ENCODE results near the gene CCDC127.

CCDC127 gene

DNA sequence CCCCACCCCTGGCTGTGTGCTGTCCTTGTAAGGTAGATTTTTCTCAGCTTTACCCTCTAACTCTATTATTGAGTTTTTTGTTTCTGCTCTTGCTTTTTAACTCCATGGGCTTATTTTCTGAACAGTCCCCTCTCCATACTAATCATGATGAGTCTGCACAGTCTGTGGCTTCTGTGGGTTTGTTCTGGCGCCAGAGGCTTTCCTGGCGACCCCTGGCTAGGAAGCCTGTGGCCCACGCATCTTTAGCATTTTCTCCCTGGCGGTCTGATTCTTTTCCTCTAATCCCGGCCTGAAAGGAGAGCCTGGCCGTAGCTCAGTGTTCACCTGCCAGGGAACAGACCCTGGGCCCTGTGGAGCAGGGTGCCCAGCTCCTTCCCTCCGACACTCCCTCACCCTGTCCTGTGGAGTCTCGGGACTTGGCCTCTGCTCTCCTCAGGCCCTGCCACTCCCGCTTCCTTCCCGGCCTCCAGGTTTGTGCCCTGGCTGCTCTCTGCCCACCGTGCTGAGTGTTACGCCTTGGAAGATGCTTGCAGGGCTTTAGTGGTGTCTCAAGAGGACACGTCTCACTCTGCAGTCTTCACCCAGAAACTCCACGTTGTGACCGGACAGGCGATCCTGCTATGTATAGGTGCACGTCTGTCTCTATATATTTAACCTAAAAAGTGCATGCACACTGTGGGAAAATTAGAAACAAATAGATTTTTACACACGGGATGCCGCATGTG, 58.3 kb downstream of the CCDC127 start:
- no peaks in the 10 kb centered on the region for H3K36me3 ChIP-seq (ENCODE audit: control insufficient read depth, insufficient read depth, low read length, severe bottlenecking)
- peak; percentile 33 for DNase-seq (ENCODE audit: low read depth)

DNA sequence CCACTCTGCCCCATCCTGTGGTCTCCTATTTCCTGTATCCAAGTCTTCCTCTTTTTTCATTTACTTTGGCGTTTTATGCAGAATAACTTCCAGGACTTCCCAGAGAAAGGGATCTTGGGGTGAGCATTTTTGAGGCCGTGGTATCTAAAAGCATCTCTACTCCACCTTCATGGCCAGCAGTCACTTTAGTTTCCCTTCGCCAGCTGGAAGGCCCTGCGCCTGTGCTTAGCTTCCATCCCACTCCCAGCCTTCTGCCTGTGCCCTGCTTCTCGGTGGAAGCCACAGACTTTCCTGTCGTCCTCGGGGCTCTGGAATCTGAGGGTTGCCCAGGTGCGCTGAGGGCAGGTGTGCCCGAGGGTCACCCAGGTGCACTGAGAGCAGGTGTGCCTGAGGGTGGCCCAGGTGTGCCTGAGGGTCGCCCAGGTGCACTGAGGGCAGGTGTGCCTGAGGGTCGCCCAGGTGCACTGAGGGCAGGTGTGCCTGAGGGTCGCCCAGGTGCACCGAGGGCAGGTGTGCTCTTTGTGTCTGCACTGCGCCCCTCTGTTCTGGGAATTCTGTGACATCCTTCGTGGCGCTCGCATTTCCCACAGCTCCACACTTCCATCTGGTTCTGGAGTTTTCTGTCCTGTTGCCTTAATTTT, 59.0 kb downstream of the CCDC127 start:
- no peak overlapping the region for H3K9ac ChIP-seq (ENCODE audit: low read length)
- no peaks in the 10 kb centered on the region for H3K9me3 ChIP-seq (ENCODE audit: control insufficient read depth, low read length)
- H3K4me3 ChIP-seq (ENCODE audit: low read length): no peak overlapping the region
- peaks cover 18% of the 10 kb centered on the region for H3K27me3 ChIP-seq (replicated peaks; ENCODE audit: control insufficient read depth, insufficient read depth, low read length)
- H3K4me1 ChIP-seq (ENCODE audit: control insufficient read depth, insufficient read depth, low read length): no peaks in the 10 kb centered on the region
- H3K36me3 ChIP-seq (ENCODE audit: control insufficient read depth, insufficient read depth, low read length, severe bottlenecking): no peaks in the 10 kb centered on the region
- no peak for DNase-seq (ENCODE audit: low read depth)

More for the DNA sequence above, 58.3 kb downstream of the CCDC127 start:
- H3K27me3 ChIP-seq (replicated peaks; ENCODE audit: control insufficient read depth, insufficient read depth, low read length): peaks cover 20% of the 10 kb centered on the region
- no peak overlapping the region for H3K9ac ChIP-seq (ENCODE audit: low read length)
- no peak overlapping the region for H3K4me3 ChIP-seq (ENCODE audit: low read length)
- no peaks in the 10 kb centered on the region for H3K9me3 ChIP-seq (ENCODE audit: control insufficient read depth, low read length)
- H3K4me1 ChIP-seq (ENCODE audit: control insufficient read depth, insufficient read depth, low read length): no peaks in the 10 kb centered on the region

DNA sequence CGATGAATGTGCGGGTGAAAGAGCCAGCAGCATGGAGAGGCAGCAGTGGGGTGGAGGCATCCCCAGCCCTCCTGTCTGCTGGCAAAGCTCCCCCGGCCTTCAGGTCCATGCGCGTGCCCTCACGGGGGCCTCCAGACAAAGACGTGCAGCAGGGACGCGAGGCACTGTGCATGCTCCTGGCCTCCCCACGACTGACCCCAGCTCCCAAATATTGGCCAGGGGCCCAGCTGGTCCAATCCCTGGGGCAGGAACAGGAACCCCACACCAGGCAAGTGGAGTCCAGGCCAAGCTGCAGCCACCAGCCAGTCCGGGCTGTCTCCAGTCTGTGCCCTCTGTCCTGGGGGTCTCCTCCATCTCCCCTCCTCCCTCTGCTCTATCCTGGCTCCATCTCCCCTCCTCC, 60.2 kb downstream of the CCDC127 start:
- Histone ChIP-seq H3K36me3 (ENCODE audit: control insufficient read depth, insufficient read depth, low read length, severe bottlenecking) (no peaks in the 10 kb centered on the region), H3K4me3 (ENCODE audit: low read length) (no peak overlapping the region), H3K9ac (ENCODE audit: low read length) (no peak overlapping the region), H3K9me3 (ENCODE audit: control insufficient read depth, low read length) (no peaks in the 10 kb centered on the region), H3K27me3 (replicated peaks; ENCODE audit: control insufficient read depth, insufficient read depth, low read length) (peaks cover 17% of the 10 kb centered on the region), H3K4me1 (ENCODE audit: control insufficient read depth, insufficient read depth, low read length) (no peaks in the 10 kb centered on the region)
- no peak for DNase-seq (ENCODE audit: low read depth)

DNA sequence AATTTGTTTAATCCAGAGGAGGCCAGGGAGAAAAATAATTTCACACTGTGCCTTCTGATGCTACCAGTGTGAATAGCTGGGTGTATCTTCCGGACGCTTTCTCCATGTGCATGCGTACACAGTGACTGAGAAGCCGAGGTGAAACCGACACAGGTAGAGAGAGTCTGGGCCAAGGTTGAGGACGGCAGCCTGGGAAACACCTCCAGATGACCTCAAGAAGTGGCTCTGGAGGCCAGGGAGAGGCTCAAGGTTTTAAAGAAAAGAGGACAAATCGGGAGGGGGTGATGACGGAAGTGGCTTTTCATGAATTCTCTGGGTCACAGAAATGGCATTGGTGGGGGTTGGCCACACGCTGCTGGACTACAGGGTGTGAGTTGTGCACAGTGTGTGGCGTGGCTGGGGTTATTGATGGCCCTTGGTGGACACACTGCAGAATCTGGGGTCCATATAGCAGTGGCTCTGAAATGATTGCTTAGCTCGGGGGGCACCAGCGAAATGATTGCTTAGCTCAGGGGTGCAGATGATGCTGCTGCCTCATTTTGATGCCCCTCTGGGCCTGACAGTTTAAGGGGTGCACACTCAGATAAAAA, 60.7 kb downstream of the CCDC127 start:
- H3K9ac ChIP-seq (ENCODE audit: low read length): no peak overlapping the region
- H3K4me3 ChIP-seq (ENCODE audit: low read length): no peak overlapping the region
- H3K9me3 ChIP-seq (ENCODE audit: control insufficient read depth, low read length): no peaks in the 10 kb centered on the region
- H3K27me3 ChIP-seq (replicated peaks; ENCODE audit: control insufficient read depth, insufficient read depth, low read length): peaks cover 17% of the 10 kb centered on the region
- H3K4me1 ChIP-seq (ENCODE audit: control insufficient read depth, insufficient read depth, low read length): no peaks in the 10 kb centered on the region
- no peaks in the 10 kb centered on the region for H3K36me3 ChIP-seq (ENCODE audit: control insufficient read depth, insufficient read depth, low read length, severe bottlenecking)
- no peak for DNase-seq (ENCODE audit: low read depth)

- no peak for DNase-seq (ENCODE audit: low read depth)
- no peak overlapping the region for H3K4me3 ChIP-seq (ENCODE audit: low read length)
- H3K9me3 ChIP-seq (ENCODE audit: control insufficient read depth, low read length): no peaks in the 10 kb centered on the region
- H3K27me3 ChIP-seq (replicated peaks; ENCODE audit: control insufficient read depth, insufficient read depth, low read length): peaks cover 17% of the 10 kb centered on the region
- H3K36me3 ChIP-seq (ENCODE audit: control insufficient read depth, insufficient read depth, low read length, severe bottlenecking): no peaks in the 10 kb centered on the region
- no peaks in the 10 kb centered on the region for H3K4me1 ChIP-seq (ENCODE audit: control insufficient read depth, insufficient read depth, low read length)
- H3K9ac ChIP-seq (ENCODE audit: low read length): no peak overlapping the region
Measured at GRCh38 chr5:156411-157072, 61.4 kb downstream of the CCDC127 start.

DNA sequence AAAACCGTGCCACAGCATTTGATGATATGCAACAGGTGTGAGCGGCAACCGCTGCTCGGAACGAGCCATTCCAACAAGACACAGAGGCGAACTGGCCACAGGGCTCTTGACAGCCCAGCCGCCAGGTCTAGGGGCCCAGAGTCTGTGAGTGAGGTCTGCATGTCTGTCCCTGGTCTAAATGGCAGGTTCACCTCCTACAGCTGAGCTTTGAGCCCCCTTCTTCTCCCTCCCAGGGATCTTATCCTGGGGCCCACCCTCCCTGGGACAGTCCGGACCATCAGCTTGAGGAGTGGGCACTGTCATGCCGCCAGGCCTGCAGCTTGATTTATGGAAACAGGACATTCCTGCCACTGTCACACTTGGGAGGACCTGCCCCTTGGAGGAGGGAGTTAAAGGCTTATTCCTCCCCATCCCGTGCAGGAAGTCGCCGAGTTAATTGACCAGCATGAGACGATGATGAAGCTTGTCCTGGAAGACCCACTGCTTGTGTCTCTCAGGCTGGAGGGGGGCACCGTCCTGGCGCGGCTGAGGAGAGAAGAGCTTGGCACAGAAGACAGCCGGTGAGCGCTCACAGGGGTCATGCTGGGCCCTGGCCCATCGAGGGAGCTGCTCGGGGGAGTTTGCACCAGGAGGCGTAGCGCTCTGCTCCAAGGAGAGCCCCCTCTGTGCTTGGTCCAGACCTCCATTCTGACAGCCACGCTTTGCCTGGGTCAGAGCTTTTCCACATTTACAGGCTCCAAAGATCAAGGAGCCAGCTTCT, 62.1 kb downstream of the CCDC127 start:
- Histone ChIP-seq H3K27me3 (replicated peaks; ENCODE audit: control insufficient read depth, insufficient read depth, low read length) (peaks cover 18% of the 10 kb centered on the region), H3K4me3 (ENCODE audit: low read length) (no peak overlapping the region), H3K36me3 (ENCODE audit: control insufficient read depth, insufficient read depth, low read length, severe bottlenecking) (no peaks in the 10 kb centered on the region), H3K4me1 (ENCODE audit: control insufficient read depth, insufficient read depth, low read length) (no peaks in the 10 kb centered on the region), H3K9me3 (ENCODE audit: control insufficient read depth, low read length) (no peaks in the 10 kb centered on the region), H3K9ac (ENCODE audit: low read length) (no peak overlapping the region)
- DNase-seq (ENCODE audit: low read depth): no peak

DNA sequence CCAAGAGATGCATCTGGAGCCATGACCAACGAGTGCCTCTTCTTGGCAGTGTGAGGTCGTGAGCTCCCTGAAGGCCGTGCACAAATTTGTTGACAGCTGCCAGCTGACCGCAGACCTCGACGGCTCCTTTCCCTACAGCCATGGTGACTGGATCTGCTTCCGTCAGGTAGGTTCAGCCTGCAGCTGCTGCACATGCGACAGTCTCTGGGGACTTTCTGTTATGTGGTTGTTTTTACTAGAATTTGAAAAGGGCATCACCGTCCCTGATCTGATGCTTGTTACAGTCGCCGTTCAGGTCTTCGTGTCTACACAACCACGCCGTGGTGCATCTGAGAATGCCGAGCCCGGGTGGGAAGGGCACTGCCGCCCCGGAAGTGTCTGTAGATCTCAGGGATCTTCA, 63.1 kb downstream of the CCDC127 start:
- no peak for DNase-seq (ENCODE audit: low read depth)
- Histone ChIP-seq H3K4me3 (ENCODE audit: low read length) (no peak overlapping the region), H3K4me1 (ENCODE audit: control insufficient read depth, insufficient read depth, low read length) (no peaks in the 10 kb centered on the region), H3K27me3 (replicated peaks; ENCODE audit: control insufficient read depth, insufficient read depth, low read length) (peaks cover 17% of the 10 kb centered on the region), H3K9me3 (ENCODE audit: control insufficient read depth, low read length) (no peaks in the 10 kb centered on the region), H3K36me3 (ENCODE audit: control insufficient read depth, insufficient read depth, low read length, severe bottlenecking) (no peaks in the 10 kb centered on the region), H3K9ac (ENCODE audit: low read length) (no peak overlapping the region)

DNA sequence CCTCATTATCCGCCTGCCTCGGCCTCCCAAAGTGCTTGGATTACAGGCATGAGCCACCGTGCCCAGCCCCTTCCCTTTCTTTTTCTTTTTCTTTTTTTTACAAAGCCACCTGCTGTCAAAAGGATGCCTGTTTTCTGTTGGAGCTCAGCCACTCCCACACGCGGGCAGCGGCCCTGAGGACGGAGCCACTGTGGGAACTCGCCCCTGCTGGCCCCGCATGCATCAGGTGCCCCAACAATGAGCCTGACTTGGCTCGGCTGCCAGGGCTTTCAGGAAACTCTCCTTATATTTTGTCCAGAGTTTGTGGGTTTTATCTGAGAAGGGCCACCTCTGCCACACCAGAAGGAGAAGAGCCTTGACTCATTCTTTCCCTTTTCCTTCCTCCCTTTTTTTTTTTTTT, 63.7 kb downstream of the CCDC127 start:
- H3K9me3 ChIP-seq (ENCODE audit: control insufficient read depth, low read length): no peaks in the 10 kb centered on the region
- DNase-seq (ENCODE audit: low read depth): no peak
- no peak overlapping the region for H3K9ac ChIP-seq (ENCODE audit: low read length)
- no peaks in the 10 kb centered on the region for H3K36me3 ChIP-seq (ENCODE audit: control insufficient read depth, insufficient read depth, low read length, severe bottlenecking)
- H3K4me1 ChIP-seq (ENCODE audit: control insufficient read depth, insufficient read depth, low read length): no peaks in the 10 kb centered on the region
- no peak overlapping the region for H3K4me3 ChIP-seq (ENCODE audit: low read length)
- peaks cover 17% of the 10 kb centered on the region for H3K27me3 ChIP-seq (replicated peaks; ENCODE audit: control insufficient read depth, insufficient read depth, low read length)

DNA sequence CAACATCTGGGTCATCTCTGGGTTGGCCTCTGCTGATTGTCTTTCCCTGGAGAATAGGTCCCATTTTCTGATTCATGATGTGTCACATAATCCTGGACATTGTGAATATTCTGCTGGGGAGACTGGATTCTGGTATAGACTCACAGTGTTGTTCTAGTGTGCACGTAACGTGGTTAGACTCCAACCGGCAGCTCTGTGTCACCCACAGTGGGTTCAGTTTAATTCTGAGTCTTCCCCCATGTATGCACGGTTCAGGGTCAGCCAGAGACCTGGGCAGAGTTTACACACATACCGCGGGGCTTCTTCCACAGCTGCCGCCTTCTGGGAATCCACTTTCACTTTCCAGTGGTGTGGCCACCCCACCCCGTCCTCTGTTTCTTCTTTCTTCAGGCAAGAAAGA, 64.7 kb downstream of the CCDC127 start:
- H3K36me3 ChIP-seq (ENCODE audit: control insufficient read depth, insufficient read depth, low read length, severe bottlenecking): no peaks in the 10 kb centered on the region
- no peak overlapping the region for H3K4me3 ChIP-seq (ENCODE audit: low read length)
- H3K27me3 ChIP-seq (replicated peaks; ENCODE audit: control insufficient read depth, insufficient read depth, low read length): peaks cover 13% of the 10 kb centered on the region
- no peaks in the 10 kb centered on the region for H3K4me1 ChIP-seq (ENCODE audit: control insufficient read depth, insufficient read depth, low read length)
- DNase-seq (ENCODE audit: low read depth): peak; percentile 56
- no peak overlapping the region for H3K9ac ChIP-seq (ENCODE audit: low read length)
- peaks cover 7% of the 10 kb centered on the region for H3K9me3 ChIP-seq (ENCODE audit: control insufficient read depth, low read length)

DNA sequence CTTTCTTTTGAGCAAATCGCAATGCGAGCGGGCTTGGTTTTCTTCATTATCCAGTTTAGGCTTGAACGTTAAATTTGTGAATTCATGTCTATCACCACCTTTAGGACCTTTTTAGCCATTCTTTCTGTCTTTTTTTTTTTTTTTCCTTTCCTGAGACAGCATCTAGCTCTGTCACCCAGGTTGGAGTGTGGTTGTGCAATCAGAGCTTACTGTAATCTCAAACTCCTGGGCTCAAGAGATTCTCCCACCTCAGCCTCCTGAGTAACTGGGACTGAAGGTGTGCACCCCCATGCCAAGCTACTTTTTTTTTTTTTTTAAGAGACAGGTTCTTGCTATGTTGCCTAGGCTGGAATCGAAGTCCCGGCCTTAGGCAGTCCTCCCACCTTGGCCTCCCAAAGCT, 65.9 kb downstream of the CCDC127 start:
- no peaks in the 10 kb centered on the region for H3K4me1 ChIP-seq (ENCODE audit: control insufficient read depth, insufficient read depth, low read length)
- H3K36me3 ChIP-seq (ENCODE audit: control insufficient read depth, insufficient read depth, low read length, severe bottlenecking): no peaks in the 10 kb centered on the region
- no peak overlapping the region for H3K9ac ChIP-seq (ENCODE audit: low read length)
- no peak overlapping the region for H3K4me3 ChIP-seq (ENCODE audit: low read length)
- DNase-seq (ENCODE audit: low read depth): no peak
- peaks cover 19% of the 10 kb centered on the region for H3K9me3 ChIP-seq (ENCODE audit: control insufficient read depth, low read length)
- peaks cover 13% of the 10 kb centered on the region for H3K27me3 ChIP-seq (replicated peaks; ENCODE audit: control insufficient read depth, insufficient read depth, low read length)

DNA sequence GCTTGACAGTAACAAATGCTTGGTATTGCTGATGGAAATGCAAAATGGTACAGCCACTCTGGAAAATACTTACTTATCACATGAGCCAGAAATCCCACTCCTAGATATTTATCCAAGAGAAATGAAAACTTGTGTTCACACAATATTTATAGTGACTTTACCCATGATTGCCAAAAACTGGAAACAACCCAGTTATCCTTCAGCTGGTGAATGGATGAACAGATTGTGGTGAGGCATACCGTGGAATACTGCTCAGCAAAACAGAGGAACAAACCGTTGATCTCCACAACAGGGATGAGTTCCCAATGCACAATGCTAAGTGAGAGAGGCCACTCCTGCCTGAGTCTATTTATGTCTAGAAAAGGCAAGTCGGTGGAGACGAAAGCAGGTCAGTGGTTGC, 67.2 kb downstream of the CCDC127 start:
- no peak for DNase-seq (ENCODE audit: low read depth)
- Histone ChIP-seq H3K4me3 (ENCODE audit: low read length) (no peak overlapping the region), H3K9me3 (ENCODE audit: control insufficient read depth, low read length) (peaks cover 23% of the 10 kb centered on the region), H3K9ac (ENCODE audit: low read length) (no peak overlapping the region), H3K27me3 (replicated peaks; ENCODE audit: control insufficient read depth, insufficient read depth, low read length) (peaks cover 7% of the 10 kb centered on the region), H3K4me1 (ENCODE audit: control insufficient read depth, insufficient read depth, low read length) (no peaks in the 10 kb centered on the region), H3K36me3 (ENCODE audit: control insufficient read depth, insufficient read depth, low read length, severe bottlenecking) (no peaks in the 10 kb centered on the region)
